DOHH2 (cell line): ENCODE results near the gene URM1.

Experiments
- H3F3A ChIP-seq: fragments of 200-600 bp; sonication (generic), shearing (Covaris generic); 2 replicates; pipeline ENCODE4 v1.6.0; 2016; ENCODE audit warnings: antibody characterized with exemption, mild to moderate bottlenecking; ENCODE audit not compliant: control insufficient read depth, insufficient read depth
- H3K27ac ChIP-seq: fragments of 200-600 bp; sonication (generic); 2 replicates; pipeline ENCODE4 v1.5.1; 2014; ENCODE audit warnings: low read depth, mild to moderate bottlenecking, low read length, moderate library complexity
- H3K27me3 ChIP-seq: fragments of 200-600 bp; sonication (generic); 2 replicates; pipeline ENCODE4 v1.6.1; 2014; ENCODE audit warnings: mild to moderate bottlenecking, low read length, mixed read lengths; ENCODE audit not compliant: control insufficient read depth
- H3K36me3 ChIP-seq: fragments of 200-600 bp; sonication (generic); 2 replicates; pipeline ENCODE4 v1.6.1; 2014; ENCODE audit warnings: mild to moderate bottlenecking, low read length, moderate library complexity, mixed read lengths; ENCODE audit not compliant: control insufficient read depth
- H3K4me1 ChIP-seq: fragments of 200-600 bp; sonication (generic); 2 replicates; pipeline ENCODE4 v1.6.1; 2014; ENCODE audit warnings: mild to moderate bottlenecking, low read length, mixed read lengths; ENCODE audit not compliant: control insufficient read depth
- H3K4me2 ChIP-seq: fragments of 200-600 bp; sonication (generic); 2 replicates; pipeline ENCODE4 v1.6.0; 2014; ENCODE audit warnings: mild to moderate bottlenecking, low read length, moderate library complexity
- H3K4me3 ChIP-seq: fragments of 200-600 bp; sonication (generic); 2 replicates; pipeline ENCODE4 v1.5.1; 2014; ENCODE audit warnings: mild to moderate bottlenecking, low read length, mixed read lengths
- H3K79me2 ChIP-seq: fragments of 200-600 bp; sonication (generic); 2 replicates; pipeline ENCODE4 v1.6.1; 2014; ENCODE audit warnings: mild to moderate bottlenecking, low read length, mixed read lengths; ENCODE audit not compliant: control insufficient read depth
- H3K9me2 ChIP-seq: fragments of 200-600 bp; sonication (generic); replicated peaks from 2 replicates; pipeline ENCODE4 v1.6.1; 2014; ENCODE audit warnings: mild to moderate bottlenecking, low read length, mixed read lengths; ENCODE audit not compliant: control insufficient read depth
- H3K9me3 ChIP-seq: fragments of 200-600 bp; sonication (generic); 2 replicates; pipeline ENCODE4 v1.6.1; 2014; ENCODE audit warnings: antibody characterized with exemption, low read length, mixed read lengths; ENCODE audit not compliant: control insufficient read depth, insufficient read depth
- H4K20me1 ChIP-seq: fragments of 200-600 bp; sonication (generic); 2 replicates; pipeline ENCODE4 v1.6.0; 2014; ENCODE audit warnings: low read depth, mild to moderate bottlenecking, antibody characterized with exemption, low read length, moderate library complexity; ENCODE audit not compliant: control insufficient read depth, insufficient read depth
- CTCF ChIP-seq: fragments of 200-600 bp; sonication (generic); IDR thresholded peaks from one replicate; pipeline ENCODE4 v1.5.1; 2014; ENCODE audit warnings: antibody characterized with exemption, mild to moderate bottlenecking, low read depth, low read length; ENCODE audit not compliant: poor library complexity, severe bottlenecking
- EZH2phosphoT487 ChIP-seq: fragments of 200-600 bp; sonication (generic); IDR thresholded peaks from 2 replicates; pipeline ENCODE4 v1.6.1; 2017; ENCODE audit warnings: borderline replicate concordance, mild to moderate bottlenecking, antibody characterized with exemption, low read length, moderate library complexity, mixed read lengths

Gene URM1

GRCh38 chr9:128394379-128395168, 23.4 kb downstream of the URM1 start:
- Histone ChIP-seq H3K4me1 (no peaks in the 10 kb centered on the region), H3F3A (no peaks in the 10 kb centered on the region), H3K36me3 (peaks cover 3% of the 10 kb centered on the region), H3K9me3 (no peaks in the 10 kb centered on the region), H3K27ac (no peak overlapping the region), H4K20me1 (no peaks in the 10 kb centered on the region), H3K9me2 (no peaks in the 10 kb centered on the region), H3K79me2 (no peaks in the 10 kb centered on the region), H3K4me3 (no peak overlapping the region), H3K27me3 (peaks cover 8% of the 10 kb centered on the region; the same call in 1 of the 2 replicates), H3K4me2 (no peak overlapping the region)
- TF ChIP-seq EZH2phosphoT487: no peak
- no peak for TF ChIP-seq CTCF

DNA sequence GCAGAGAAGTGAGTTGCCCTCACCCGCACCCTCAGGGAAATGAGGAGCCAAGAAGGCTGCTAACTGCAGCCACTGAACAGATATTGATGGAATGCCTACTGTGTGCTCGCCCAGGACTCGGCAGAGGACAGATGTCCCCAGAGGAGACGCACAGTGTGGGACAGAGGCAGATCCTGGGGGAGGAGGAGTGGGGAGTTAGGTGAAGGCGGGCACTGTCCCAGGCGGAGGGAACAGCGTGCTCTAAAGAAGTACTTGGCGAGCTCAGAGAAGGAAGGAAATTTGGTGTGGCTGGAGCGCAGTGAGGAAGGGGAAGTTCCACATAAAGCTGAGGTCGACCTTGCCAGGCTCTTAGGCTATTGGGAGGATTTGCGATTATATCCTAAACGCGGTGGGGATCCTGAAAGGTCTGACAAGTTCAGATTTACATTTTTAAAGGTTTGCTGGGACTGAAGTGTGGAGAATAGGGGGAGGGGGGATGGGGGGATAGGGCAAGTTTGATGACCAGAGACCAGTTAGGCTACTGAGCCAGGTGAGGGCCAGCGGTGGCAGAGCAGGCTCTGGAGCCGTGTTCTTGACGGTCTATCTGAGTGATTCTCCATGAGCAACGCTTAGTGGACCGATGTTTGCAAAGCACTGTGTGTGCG, 25.9 kb downstream of the URM1 start:
- no peaks in the 10 kb centered on the region for H3F3A ChIP-seq

DNA sequence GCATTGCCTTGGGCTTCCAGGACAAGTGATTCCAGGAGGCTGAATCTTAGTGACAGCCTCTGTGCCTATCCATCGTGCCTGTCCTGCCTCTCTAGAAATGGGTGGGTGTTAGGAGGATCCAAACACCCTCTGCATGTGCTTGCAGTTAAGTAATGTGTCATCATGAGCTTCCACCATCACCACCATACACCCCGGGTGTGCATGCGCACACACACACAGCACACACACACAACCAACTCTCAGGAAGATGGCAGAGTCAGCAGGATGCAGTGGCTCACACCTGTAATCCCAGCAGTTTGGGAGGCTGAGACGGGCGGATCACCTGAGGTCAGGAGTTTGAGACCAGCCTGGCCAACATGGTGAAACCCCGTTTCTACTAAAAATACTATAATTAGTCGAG, 26.7 kb downstream of the URM1 start:
- no peak overlapping the region for H3K4me2 ChIP-seq
- no peak for TF ChIP-seq EZH2phosphoT487
- no peak for TF ChIP-seq CTCF
- H3K36me3 ChIP-seq: no peaks in the 10 kb centered on the region
- no peaks in the 10 kb centered on the region for H4K20me1 ChIP-seq
- H3F3A ChIP-seq: no peaks in the 10 kb centered on the region
- no peaks in the 10 kb centered on the region for H3K9me2 ChIP-seq
- H3K4me1 ChIP-seq: no peaks in the 10 kb centered on the region
- peaks cover 8% of the 10 kb centered on the region; the same call in 1 of the 2 replicates for H3K27me3 ChIP-seq
- H3K27ac ChIP-seq: no peak overlapping the region
- H3K4me3 ChIP-seq: no peak overlapping the region
- no peaks in the 10 kb centered on the region for H3K9me3 ChIP-seq
- H3K79me2 ChIP-seq: no peaks in the 10 kb centered on the region

More for the DNA sequence above, 25.9 kb downstream of the URM1 start:
- no peaks in the 10 kb centered on the region for H3K79me2 ChIP-seq
- no peak for TF ChIP-seq CTCF
- no peaks in the 10 kb centered on the region for H3K9me2 ChIP-seq
- no peaks in the 10 kb centered on the region for H4K20me1 ChIP-seq
- H3K27me3 ChIP-seq: peaks cover 8% of the 10 kb centered on the region; the same call in 1 of the 2 replicates
- no peak overlapping the region for H3K27ac ChIP-seq
- H3K4me3 ChIP-seq: no peak overlapping the region
- no peaks in the 10 kb centered on the region for H3K36me3 ChIP-seq
- H3K4me1 ChIP-seq: no peaks in the 10 kb centered on the region
- no peaks in the 10 kb centered on the region for H3K9me3 ChIP-seq
- H3K4me2 ChIP-seq: no peak overlapping the region
